H7 (cell line): ENCODE measurements around the gene SH2B3. TPM values are rescaled to one million over a fixed set of nuclear protein-coding genes. Genes with fewer than 3 reads are reported as not detected.

Source experiments
- DNase-seq: peaks from one replicate; pipeline ENCODE4 v3.0.0; 2012
- H3K27me3 ChIP-seq: 2 replicates; pipeline ENCODE4 v1.6.0; 2011; ENCODE audit warnings: mild to moderate bottlenecking, low read length; ENCODE audit not compliant: control insufficient read depth, insufficient read depth
- H3K36me3 ChIP-seq: replicated peaks from 2 replicates; pipeline ENCODE4 v1.5.1; 2011; ENCODE audit warnings: low read length; ENCODE audit not compliant: control insufficient read depth, insufficient read depth
- H3K4me3 ChIP-seq: 2 replicates; pipeline ENCODE4 v1.5.1; 2011; ENCODE audit warnings: low read depth, mild to moderate bottlenecking, control low read depth, low read length, moderate library complexity; ENCODE audit not compliant: insufficient read depth
- total RNA-seq: library from RNA; depleted of rRNA; stranded (reverse); fragments of >200 nt; shearing (Covaris generic); gene quantifications from 2 replicates; pipeline ENCODE4 v1.2.3, GENCODE V29; 2014; rRNA removed

SH2B3 gene
- total RNA-seq = 21.8 and 26.8 TPM in 2 replicates

GRCh38 chr12:111405859-111406473, at the start of gene SH2B3:
Gene SH2B3, plus strand, starts transcription at chr12:111405923. Its CDS starts 12,223 bp downstream, at chr12:111418146.
- Histone ChIP-seq H3K36me3 (no peaks in the 10 kb centered on the region; the same call in 1 of the 2 replicates), H3K4me3 (peak within 1 kb of the TSS; percentile 79), H3K27me3 (no peaks in the 10 kb centered on the region)
- DNase-seq = no peak

GRCh38 chr12:111359231-111359913, 46.4 kb upstream of the SH2B3 start:
- H3K27me3 ChIP-seq = no peaks in the 10 kb centered on the region
- H3K4me3 ChIP-seq = no peak overlapping the region
- DNase-seq = no peak
- no peaks in the 10 kb centered on the region; the same call in 1 of the 2 replicates for H3K36me3 ChIP-seq

DNA sequence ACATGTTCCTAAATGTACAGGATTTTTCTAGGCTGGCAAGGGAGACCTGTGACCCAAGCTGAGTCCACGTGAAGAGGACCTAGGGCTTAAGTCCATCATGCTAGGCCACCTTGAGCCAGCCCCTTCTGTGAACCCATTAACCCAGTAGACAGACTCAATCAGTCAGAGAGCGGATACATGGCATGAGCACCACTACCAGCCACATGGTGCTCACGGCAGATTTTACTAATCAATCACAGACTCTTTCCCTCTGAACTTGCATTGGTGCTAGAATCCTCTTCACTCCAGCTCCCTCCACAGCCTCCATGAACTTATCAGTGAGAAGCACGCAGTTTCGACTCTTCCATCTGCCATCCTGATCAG, 45.8 kb upstream of the SH2B3 start:
- Histone ChIP-seq H3K4me3 (no peak overlapping the region), H3K27me3 (no peaks in the 10 kb centered on the region), H3K36me3 (peaks cover under 1% of the 10 kb centered on the region; the same call in 1 of the 2 replicates)
- DNase-seq = no peak

DNA sequence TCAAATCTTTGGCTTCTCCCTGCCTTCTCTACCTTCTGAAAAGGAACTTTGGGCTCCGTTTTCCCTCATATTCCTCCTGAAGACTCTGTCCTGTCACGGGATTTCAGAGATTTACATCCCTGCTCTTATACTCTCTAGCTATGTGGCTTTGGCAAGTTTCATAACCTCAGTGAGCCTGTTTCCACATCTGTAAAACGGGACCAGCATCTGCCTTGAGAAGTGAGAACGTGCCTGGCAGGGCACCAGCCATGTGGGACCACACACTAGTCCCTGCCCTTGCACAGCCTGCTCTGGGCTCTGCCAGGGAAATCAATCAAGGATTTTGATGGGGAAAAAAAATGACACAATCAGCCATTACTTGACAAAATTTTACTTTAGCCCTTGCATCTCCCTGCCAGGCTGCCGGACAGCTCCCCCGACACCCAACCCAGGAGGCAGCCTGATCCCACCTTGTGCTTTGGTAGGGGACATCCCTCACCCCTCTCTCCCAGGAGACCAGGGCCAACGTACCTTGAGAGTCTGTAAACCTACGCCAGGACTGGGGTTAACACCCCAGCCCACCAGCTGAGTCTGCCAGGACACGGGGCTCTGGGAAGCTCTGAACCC, 45.3 kb upstream of the SH2B3 start:
- DNase-seq = no peak
- Histone ChIP-seq H3K36me3 (peaks cover 2% of the 10 kb centered on the region), H3K4me3 (no peak overlapping the region), H3K27me3 (no peaks in the 10 kb centered on the region)

DNA sequence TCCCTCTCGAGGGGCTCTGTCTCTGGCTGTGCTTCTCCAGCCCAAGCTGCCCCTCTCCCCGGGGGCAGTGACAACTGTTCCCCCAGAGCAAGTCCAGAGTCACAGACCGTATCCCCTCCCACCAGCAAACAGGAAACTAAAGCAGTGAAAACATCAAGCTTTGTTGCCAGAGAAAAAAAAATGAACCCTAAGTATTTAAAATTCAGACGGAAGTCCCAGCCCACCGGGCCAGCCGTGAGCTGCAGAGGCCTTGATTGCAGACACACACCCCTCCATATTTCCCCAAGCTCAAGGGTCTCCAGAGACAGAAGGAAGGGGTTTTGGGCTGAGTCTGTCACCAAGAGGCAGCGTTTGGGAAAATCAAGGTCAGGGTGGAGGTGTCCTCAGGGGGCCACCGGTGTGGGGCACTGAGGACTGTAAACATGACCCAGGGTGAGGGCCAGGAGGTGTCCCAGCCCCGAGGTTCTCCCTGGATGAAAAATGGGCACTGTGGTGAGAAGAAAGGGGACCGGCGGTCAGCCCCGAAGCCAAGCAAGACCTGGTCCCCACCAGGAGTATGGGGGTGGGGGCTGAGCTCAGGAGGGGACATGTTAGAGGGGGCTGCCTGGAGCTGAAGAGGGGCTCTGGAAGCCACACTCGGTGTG, 44.5 kb upstream of the SH2B3 start:
- DNase-seq = no peak
- Histone ChIP-seq H3K36me3 (peaks cover 2% of the 10 kb centered on the region), H3K4me3 (no peak overlapping the region), H3K27me3 (no peaks in the 10 kb centered on the region)

GRCh38 chr12:111361717-111362576, 43.8 kb upstream of the SH2B3 start:
- H3K27me3 ChIP-seq = no peaks in the 10 kb centered on the region
- no peak for DNase-seq
- no peak overlapping the region for H3K4me3 ChIP-seq
- peaks cover 2% of the 10 kb centered on the region for H3K36me3 ChIP-seq

DNA sequence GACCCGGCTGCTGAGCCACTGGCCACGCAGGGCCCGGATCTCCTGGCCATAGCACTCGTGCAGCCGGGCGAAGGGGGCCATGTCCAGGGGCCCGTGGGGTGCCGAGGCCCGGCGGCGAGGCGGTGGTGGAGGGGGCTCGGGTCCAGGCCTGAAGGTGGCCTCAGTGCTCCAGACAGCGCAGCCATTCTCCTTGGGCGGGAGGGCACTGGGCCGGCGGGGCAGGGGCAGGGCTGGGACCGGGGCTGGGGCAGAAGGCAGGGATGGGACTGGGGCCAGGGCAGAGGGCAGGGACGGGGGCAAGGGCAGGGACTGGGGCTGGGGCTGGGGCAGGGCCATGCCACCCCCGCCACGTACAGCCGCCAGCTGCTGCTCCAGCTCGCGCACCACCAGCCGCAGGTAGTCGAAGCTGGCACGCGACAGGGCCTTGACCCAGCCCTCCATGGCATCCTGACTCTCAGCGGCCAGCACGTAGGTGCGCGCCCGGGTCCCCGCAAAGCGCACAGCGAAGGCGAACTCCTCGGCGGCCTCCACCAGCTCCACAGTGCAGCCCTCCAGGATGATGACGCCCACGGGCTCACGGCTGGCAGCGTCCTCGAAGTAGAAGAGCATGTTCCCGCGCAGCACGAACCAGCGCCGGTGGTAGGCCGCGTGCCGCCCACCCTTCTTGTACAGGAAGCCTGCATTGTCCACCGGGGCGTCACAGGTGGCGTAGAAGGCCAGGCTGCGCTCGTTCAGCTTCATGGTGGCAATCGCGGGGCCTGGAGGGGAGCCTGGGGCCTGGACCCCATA, 42.8 kb upstream of the SH2B3 start:
- Histone ChIP-seq H3K27me3 (no peaks in the 10 kb centered on the region), H3K36me3 (peaks cover 2% of the 10 kb centered on the region), H3K4me3 (no peak overlapping the region)
- DNase-seq = no peak

GRCh38 chr12:111363578-111363977, 42.1 kb upstream of the SH2B3 start:
- no peak overlapping the region for H3K4me3 ChIP-seq
- peaks cover 5% of the 10 kb centered on the region for H3K27me3 ChIP-seq
- DNase-seq = no peak
- H3K36me3 ChIP-seq = peaks cover 2% of the 10 kb centered on the region

- Histone ChIP-seq H3K4me3 (no peak overlapping the region), H3K36me3 (peaks cover 2% of the 10 kb centered on the region), H3K27me3 (peaks cover 8% of the 10 kb centered on the region)
- DNase-seq = no peak
These were observed 39.6 kb upstream of the SH2B3 start for GRCh38 chr12:111366075-111366474.

GRCh38 chr12:111366583-111366982, 39.1 kb upstream of the SH2B3 start:
- H3K36me3 ChIP-seq = peaks cover 2% of the 10 kb centered on the region
- DNase-seq = no peak
- H3K4me3 ChIP-seq = no peak overlapping the region
- H3K27me3 ChIP-seq = peaks cover 8% of the 10 kb centered on the region

- no peak for DNase-seq
- peaks cover 2% of the 10 kb centered on the region for H3K36me3 ChIP-seq
- H3K27me3 ChIP-seq = peaks cover 8% of the 10 kb centered on the region
- peak overlapping the region; percentile 87; the same call in 1 of the 2 replicates for H3K4me3 ChIP-seq
These were observed 38.0 kb upstream of the SH2B3 start for GRCh38 chr12:111367661-111368221.

DNA sequence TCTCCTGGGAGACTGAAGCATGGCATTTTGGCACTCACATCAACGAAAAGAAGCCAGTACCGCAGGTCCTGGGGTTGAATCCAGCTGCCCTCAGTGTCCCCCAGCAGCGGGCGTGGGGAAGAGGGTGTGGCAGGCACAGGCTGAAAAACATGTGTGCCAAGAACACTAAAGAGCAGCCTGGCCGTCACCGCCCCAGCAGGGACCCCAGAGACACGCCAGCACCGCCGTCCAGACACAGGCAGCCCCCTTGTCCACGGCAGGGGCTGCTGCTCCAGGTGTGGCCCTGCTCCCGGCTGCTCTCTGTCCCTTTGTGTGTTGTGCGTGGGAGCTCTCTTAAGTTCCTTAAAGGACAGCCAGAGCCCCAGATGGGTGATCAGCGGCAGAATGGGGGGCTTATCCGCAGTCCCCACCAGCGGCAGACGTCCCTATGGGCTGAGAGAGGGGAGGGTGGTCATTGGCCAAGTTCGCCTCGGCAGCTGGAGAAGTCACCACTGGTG, 37.4 kb upstream of the SH2B3 start:
- no peak for DNase-seq
- H3K27me3 ChIP-seq = peaks cover 8% of the 10 kb centered on the region

More for the DNA sequence above, 37.4 kb upstream of the SH2B3 start:
- Histone ChIP-seq H3K36me3 (peaks cover 2% of the 10 kb centered on the region), H3K4me3 (peak overlapping the region; percentile 87)
